Muscle layer of duodenum (tissue), 2 donors: ENCODE measurements around the gene HASPIN.
"Not testable (repeated sequence)": the region's sequence is repeated elsewhere in the genome, so short reads cannot be mapped to it uniquely, and the experiment has no call there.

Experiments
- H3K27ac ChIP-seq: one replicate; pipeline ENCODE4 v1.7.0; 2013; ENCODE audit warnings: mild to moderate bottlenecking, low read length
- H3K27me3 ChIP-seq: one replicate; pipeline ENCODE4 v1.7.0; 2013; ENCODE audit warnings: low read depth, mild to moderate bottlenecking, control low read depth, low read length
- H3K36me3 ChIP-seq, 2 donors: one replicate each; pipeline ENCODE4 v1.7.0; 2013; ENCODE audit warnings: low read length in 2 of 2, control low read depth in 1 of 2, mild to moderate bottlenecking in 1 of 2; ENCODE audit not compliant: insufficient read depth in 2 of 2, control insufficient read depth in 1 of 2
- H3K4me1 ChIP-seq, 2 donors: one replicate each; pipeline ENCODE4 v1.7.0; 2013; ENCODE audit warnings: low read length in 2 of 2, mild to moderate bottlenecking in 2 of 2, control low read depth in 1 of 2, moderate library complexity in 1 of 2; ENCODE audit not compliant: insufficient read depth in 2 of 2, control insufficient read depth in 1 of 2
- H3K4me3 ChIP-seq, 2 donors: one replicate each; pipeline ENCODE4 v1.7.0; 2013; ENCODE audit warnings: low read length in 2 of 2, low read depth in 1 of 2, mild to moderate bottlenecking in 1 of 2
- H3K9me3 ChIP-seq, 2 donors: one replicate each; pipeline ENCODE4 v1.7.0; 2013; ENCODE audit warnings: low read length in 2 of 2, control low read depth in 1 of 2, mild to moderate bottlenecking in 1 of 2; ENCODE audit not compliant: control insufficient read depth in 1 of 2
- donor health status: healthy.

HASPIN gene

DNA sequence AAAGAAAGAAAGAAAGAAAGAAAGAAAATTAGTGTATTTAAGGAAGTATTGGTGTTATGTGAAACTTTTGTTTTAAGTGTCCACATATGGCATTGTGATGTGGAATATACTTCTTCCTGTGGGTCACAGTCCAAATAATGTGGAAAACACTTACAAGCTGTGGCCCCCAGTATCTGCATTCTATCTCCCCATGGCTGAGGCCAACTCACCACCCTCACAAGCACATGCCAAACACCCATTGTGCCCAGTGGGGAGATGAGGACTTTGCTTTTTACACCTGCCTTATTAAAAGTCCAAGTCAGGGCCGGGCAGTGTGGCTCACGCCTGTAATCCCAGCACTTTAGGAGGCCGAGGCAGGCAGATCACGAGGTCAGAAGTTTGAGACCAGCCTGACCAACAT is 23.8 kb upstream of the HASPIN start:
- Histone ChIP-seq H3K27ac (no peak overlapping the region), H3K4me1 (peaks cover 0 to 10% of the 10 kb centered on the region in 2 donors)

DNA sequence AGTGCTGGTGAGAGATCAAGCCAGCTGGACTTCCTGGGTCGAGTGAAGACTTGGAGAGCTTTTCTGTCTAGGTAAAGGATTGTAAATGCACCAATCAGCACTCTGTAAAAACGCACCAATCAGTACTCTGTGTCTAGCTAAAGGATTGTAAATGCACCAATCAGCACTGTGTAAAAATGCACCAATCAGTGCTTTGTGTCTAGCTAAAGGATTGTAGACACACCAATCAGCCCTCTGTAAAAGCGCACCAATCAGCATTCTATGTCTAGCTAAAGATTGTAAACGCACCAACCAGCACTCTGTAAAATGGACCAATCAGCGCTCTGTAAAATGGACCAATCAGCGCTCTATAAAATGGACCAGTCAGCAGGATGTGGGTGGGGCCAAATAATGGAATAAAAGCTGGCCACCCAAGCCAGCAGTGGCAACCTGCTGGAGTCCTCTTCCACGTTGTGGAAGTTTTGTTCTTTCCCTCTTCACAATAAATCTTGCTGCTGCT is 21.6 kb upstream of the HASPIN start:
- H3K27me3 ChIP-seq: not testable (repeated sequence)

More for the DNA sequence above, 23.8 kb upstream of the HASPIN start:
- Histone ChIP-seq H3K27me3 (peaks cover 12% of the 10 kb centered on the region), H3K4me3 (no peak overlapping the region), H3K9me3 (peaks cover 0 to 12% of the 10 kb centered on the region in 2 donors), H3K36me3 (no peaks in the 10 kb centered on the region)

DNA sequence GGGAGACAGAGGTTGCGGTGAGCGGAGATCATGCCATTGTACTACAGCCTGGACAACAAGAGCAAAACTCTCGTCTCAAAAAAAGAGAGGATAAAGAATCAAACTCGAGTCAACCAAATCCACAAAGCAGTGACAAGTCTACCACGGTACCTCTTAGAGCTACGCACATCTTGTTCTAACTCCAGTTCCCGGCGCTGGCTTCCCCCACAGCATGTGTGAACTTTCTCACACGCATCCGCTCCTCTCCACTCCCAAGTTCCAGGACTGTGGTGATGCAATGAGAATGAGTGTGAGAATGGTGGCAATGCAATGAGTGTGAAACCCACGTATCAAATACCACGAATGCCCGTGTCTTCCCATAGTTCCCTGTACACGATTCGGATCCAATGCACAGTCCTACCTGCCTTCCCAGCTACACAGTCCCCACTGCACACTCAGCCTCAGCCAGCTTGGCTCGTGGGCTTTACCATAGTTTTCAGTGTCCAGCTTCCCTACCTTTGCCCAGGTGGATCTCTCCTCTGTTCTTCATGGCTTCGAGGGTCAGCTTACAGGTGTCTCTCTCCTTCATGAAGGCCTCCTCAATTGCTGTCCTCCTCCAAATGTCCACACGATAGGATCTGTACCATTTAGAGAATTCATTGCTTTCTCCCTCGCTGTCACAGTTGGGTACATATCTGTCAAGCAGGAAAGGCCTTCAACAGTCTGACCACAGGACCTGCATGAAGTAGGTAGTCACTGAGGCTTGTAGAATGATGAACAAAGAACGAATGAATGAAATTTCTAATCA is 18.6 kb upstream of the HASPIN start:
- Histone ChIP-seq H3K4me3 (no peak overlapping the region), H3K4me1 (no peaks in the 10 kb centered on the region), H3K9me3 (no peaks in the 10 kb centered on the region), H3K36me3 (no peaks in the 10 kb centered on the region), H3K27ac (no peak overlapping the region), H3K27me3 (no peaks in the 10 kb centered on the region)

More for the DNA sequence above, 21.6 kb upstream of the HASPIN start:
- H3K36me3 ChIP-seq, H3K4me3 ChIP-seq, H3K27ac ChIP-seq, H3K4me1 ChIP-seq: not testable (repeated sequence)
- H3K9me3 ChIP-seq: peaks cover 0 to 12% of the 10 kb centered on the region in 2 donors

DNA sequence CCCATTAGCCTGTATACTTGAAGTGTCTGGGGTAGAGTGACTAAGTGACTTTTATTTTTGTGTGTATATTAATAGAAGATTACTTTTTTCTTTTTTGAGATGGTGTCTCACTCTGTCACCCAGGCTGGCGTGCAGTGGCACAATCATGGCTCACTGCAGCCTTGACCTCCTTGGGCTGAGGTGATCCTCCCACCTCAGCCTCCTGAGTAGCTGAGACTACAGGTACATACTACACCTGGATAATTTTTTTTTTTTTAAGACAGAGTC is 18.1 kb upstream of the HASPIN start:
- H3K27me3 ChIP-seq, H3K9me3 ChIP-seq, H3K4me1 ChIP-seq, H3K27ac ChIP-seq, H3K4me3 ChIP-seq, H3K36me3 ChIP-seq: not testable (repeated sequence)

DNA sequence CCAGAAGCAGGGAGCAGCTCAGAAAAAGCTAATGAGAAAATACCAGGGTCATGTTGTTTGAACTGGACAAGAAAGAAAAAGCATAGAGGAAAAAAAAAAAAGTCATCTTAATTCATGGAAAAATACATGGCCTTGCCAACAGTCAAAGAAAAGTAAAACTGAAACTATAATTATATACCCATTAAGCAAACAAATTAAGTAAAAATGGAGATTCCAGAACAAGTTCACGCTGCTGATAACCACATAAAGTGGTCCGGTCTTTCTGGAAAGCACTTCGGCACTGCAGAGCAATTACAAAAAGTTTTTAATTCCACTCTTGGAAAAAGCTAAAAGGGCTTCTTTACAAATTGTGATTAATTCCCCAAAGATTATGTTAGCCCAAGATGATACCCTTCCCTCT is 15.3 kb upstream of the HASPIN start:
- no peak overlapping the region for H3K27ac ChIP-seq
- peaks cover 5 to 11% of the 10 kb centered on the region in 2 donors for H3K36me3 ChIP-seq
- no peak overlapping the region for H3K4me3 ChIP-seq
- no peaks in the 10 kb centered on the region for H3K27me3 ChIP-seq
- H3K9me3 ChIP-seq: no peaks in the 10 kb centered on the region
- no peaks in the 10 kb centered on the region for H3K4me1 ChIP-seq

DNA sequence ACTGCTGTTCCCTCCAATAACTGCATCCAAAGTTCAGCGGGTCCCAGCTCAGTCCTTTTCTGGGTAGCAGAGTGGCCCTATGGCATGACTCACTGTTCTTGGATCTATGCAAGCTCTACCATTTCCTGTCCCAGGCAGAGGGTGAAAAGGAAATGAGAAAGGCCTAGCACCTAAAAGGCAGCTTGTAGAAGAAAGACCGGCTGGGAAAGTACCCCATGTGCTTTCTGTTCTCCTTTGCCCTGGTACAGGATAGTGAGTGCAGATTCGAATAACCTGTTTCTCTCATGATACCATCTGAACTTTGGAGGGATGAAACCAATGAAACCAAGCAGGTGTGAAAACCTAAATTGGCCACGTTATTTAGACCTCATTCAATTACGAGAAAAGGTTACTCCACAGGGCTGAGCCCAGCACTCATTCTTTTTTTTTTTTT is 12.7 kb upstream of the HASPIN start:
- Histone ChIP-seq H3K4me1 (no peaks in the 10 kb centered on the region), H3K27me3 (no peaks in the 10 kb centered on the region), H3K4me3 (no peak overlapping the region), H3K27ac (no peak overlapping the region), H3K36me3 (peaks cover 17 to 28% of the 10 kb centered on the region in 2 donors), H3K9me3 (no peaks in the 10 kb centered on the region)

DNA sequence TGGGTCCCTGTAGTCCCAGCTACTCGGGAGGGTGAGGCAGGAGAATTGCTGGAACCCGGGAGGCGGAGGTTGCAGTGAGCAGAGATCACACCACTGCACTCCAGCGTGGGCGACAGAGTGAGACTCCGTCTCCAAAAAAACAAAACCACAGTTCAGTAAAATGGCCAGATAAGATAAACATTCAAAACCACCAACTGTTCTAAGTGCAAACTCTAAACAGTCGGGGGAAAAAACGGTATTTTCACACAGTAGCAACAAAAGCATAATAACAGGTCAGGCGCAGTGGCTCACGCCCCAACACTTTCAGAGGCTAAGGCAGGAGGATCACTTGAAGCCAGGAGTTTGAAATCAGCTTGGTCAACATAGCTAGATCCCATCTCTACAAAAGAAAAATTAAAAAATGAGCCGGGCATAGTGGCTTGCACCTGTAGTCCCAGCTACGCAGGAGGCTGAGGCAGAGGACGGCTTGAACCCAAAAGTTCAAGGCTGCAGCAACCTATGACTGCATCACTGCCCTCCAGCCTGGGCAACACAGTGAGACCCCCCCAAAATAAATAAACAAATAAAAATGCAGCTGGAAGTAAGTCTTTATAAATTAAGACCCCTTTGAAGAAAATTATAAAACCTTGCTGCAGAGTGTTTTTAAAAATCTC is 10.8 kb upstream of the HASPIN start:
- Histone ChIP-seq H3K4me3 (no peak overlapping the region), H3K4me1 (no peaks in the 10 kb centered on the region), H3K27ac (no peak overlapping the region), H3K36me3 (peaks cover 34 to 47% of the 10 kb centered on the region in 2 donors), H3K9me3 (no peaks in the 10 kb centered on the region), H3K27me3 (no peaks in the 10 kb centered on the region)

DNA sequence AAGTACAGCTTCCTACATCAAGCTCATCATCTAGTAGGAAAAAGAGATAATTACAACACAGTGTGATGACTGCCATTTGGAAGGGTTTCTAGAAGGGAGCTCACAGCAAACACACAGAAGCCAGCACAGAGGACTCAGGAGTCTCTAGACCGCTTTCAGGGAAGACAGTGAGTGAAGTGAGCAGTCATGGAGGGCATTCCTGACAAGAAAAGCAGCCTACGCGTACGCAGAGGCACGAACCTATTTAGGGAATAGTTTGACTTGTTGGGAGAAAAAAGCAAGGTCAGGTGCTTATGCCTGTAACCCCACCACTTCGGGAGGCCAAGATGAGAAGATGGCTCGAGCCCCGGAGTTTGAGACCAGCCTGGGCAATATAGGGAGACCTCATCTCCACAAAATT is 8.4 kb upstream of the HASPIN start:
- Histone ChIP-seq H3K27ac (no peak overlapping the region), H3K4me3 (no peak overlapping the region), H3K27me3 (no peaks in the 10 kb centered on the region), H3K9me3 (no peaks in the 10 kb centered on the region), H3K36me3 (peaks cover 40 to 59% of the 10 kb centered on the region in 2 donors), H3K4me1 (peaks cover 4 to 5% of the 10 kb centered on the region in 2 donors)

DNA sequence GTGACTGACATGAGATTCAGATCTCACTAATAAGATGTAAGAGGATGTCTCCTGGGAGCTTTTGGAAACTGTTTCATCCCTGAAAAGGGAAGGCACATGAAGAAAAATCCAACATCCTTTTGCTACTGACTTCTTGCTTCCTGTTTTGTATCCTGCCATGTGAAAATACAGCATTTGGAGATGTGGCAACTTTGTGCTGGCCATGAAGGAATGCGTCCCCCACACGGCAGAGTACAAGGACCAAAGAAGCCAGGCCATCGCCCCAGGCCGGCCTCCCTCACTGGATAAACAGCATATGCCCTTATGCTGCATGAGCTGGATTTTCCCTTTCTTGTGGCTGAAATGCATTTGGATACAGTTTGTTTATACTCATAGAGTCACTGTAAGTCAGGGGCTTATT is 5.5 kb upstream of the HASPIN start:
- no peaks in the 10 kb centered on the region for H3K9me3 ChIP-seq
- H3K36me3 ChIP-seq: peaks cover 35 to 50% of the 10 kb centered on the region in 2 donors
- H3K27me3 ChIP-seq: no peaks in the 10 kb centered on the region
- peaks cover 12 to 14% of the 10 kb centered on the region in 2 donors for H3K4me1 ChIP-seq
- no peak overlapping the region for H3K27ac ChIP-seq
- H3K4me3 ChIP-seq: no peak overlapping the region

DNA sequence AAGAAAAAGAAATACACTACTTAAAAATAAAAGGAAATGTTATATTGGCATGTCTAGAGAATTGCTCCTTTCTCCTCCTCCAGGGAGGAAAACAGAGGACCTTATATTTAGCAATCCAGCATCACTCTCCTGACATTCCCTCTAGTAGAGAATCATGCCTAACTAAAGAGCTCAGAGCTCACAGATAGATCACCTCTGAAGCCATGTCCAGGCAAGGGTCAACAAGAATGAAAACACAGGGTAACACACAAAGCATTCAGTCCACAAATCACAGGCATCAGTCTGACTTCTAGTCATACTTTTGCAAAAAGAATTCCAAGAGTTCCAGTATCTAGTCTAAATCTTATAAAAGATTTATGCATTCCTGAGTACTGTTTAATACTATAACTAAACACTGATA is 4.4 kb upstream of the HASPIN start:
- Histone ChIP-seq H3K36me3 (peaks cover 34 to 48% of the 10 kb centered on the region in 2 donors), H3K4me1 (peaks cover 12 to 17% of the 10 kb centered on the region in 2 donors), H3K9me3 (no peaks in the 10 kb centered on the region), H3K27ac (no peak overlapping the region), H3K27me3 (no peaks in the 10 kb centered on the region), H3K4me3 (no peak overlapping the region)

DNA sequence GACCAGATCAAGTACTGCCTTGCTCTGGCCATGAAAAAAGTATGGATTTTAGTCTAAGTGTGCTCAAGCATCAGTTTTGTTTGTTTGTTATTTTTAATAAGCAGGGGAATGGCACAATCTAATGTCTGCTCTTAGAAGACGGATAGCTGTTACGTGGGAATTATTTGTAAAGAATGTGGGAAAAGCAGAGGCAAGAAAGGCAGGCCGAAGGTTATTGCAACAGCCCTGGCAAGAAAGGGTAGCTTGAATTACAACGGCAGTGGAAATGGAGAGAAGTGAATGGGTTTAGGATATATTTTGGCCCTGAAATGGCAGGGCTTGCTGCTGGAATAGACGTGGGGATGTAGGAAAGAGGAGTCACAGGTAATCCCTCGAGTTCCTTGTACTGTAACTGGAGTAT is 987 bp upstream of the HASPIN start:
- H3K4me1 ChIP-seq: peaks cover 12 to 21% of the 10 kb centered on the region in 2 donors
- peaks cover 8 to 14% of the 10 kb centered on the region in 2 donors for H3K36me3 ChIP-seq
- H3K4me3 ChIP-seq: peak overlapping the region; percentile 86 to 91
- H3K9me3 ChIP-seq: no peaks in the 10 kb centered on the region
- H3K27ac ChIP-seq: peak overlapping the region; percentile 92
- H3K27me3 ChIP-seq: no peaks in the 10 kb centered on the region
